GM21717 (cell line): ENCODE results near the gene COL5A1.
"Not testable (repeated sequence)": the region's sequence is repeated elsewhere in the genome, so short reads cannot be mapped to it uniquely, and the experiment has no call there.

ENCODE experiments used
- ATAC-seq: cut with Tn5 transposase; IDR thresholded peaks from one replicate; pipeline ENCODE4 v1.9.1; 2021; ENCODE audit warnings: mild to moderate bottlenecking, moderate library complexity; ENCODE audit not compliant: unreplicated experiment

COL5A1 gene

GRCh38 chr9:134707031-134707680, 65.6 kb downstream of the COL5A1 start:
- no peak for ATAC-seq

GRCh38 chr9:134707731-134708671, 66.4 kb downstream of the COL5A1 start:
- no peak for ATAC-seq

GRCh38 chr9:134708672-134709038, 67.1 kb downstream of the COL5A1 start:
- ATAC-seq, result no peak

DNA sequence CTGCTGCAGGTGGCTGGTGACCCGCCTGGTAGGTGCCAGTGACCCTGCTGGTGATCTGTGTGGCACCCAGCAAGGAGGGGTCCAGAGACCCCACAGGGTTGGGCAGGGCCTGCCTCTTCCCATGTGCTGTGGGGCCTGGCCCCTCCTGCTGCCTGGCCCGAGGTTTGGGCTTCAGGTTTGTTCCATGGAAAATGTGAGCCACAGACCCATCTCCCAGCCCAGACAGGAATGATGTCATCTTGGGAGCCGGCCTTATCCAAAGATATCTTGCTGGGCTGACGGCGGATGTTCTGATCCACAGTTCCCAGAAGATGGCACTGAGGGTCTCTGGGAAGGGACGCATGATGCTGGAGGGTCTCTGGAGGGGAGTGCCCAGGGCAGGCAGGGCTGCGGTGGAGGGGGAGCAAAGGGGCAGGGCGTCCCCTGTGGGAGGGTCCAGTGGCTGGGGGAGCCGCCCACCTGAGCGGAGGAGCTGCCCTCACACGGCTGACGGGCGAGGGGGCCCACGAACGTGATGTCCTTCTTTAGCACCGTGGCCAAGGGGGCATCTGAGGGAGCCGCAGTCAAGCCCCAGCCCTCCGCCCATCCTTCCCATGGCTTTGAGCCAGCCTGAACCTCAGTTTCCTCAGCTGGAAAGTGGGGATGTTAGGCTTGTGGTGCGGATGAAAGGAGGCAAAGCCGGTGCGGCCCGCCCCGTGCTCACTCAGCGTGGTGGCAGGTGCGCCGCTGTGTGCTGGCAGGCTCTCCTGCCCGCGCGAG, 68.1 kb downstream of the COL5A1 start:
- no peak for ATAC-seq

DNA sequence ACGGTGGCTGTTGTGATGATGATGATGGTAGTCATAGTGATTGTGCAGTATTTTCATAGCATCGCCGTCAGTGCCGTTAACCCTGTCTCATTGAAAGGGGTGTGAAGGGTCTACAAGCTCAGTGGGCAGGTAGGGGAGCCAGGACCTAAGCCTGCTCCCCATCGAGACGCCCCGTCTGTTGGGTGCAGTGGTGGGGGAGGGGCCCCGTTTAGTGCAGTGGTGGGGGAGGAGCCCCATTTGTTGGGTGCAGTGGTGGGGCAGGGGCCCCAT, 68.6 kb downstream of the COL5A1 start:
- ATAC-seq, result no peak

GRCh38 chr9:134710901-134711300, 69.3 kb downstream of the COL5A1 start:
- ATAC-seq, result no peak

GRCh38 chr9:134712243-134712642, 70.6 kb downstream of the COL5A1 start:
- ATAC-seq, result no peak

- no peak for ATAC-seq
These were observed 71.3 kb downstream of the COL5A1 start for GRCh38 chr9:134712926-134713325.

- not testable (repeated sequence) for ATAC-seq
These were observed 73.9 kb downstream of the COL5A1 start for GRCh38 chr9:134715536-134715935.

GRCh38 chr9:134716067-134716466, 74.5 kb downstream of the COL5A1 start:
- ATAC-seq, result no peak

DNA sequence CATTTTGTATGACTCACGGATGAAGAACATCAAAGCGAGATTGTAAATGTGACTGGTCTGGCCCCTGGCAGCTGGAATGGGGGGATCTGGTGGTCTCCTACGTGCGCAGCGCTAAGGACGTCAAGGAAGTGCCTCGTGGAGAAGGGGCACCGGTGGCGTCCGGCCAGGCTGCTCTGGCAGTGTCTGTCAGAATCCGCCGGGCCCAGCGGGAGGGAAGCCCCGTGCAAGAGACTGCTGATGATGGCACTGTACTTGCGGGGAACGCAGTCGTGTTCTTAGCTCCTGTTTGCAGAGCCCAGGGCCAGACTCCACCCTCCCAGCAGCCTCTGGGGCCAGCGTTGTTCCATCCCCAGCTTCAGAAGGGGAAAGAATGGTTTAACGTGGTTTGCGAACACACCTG, 75.5 kb downstream of the COL5A1 start:
- no peak for ATAC-seq

DNA sequence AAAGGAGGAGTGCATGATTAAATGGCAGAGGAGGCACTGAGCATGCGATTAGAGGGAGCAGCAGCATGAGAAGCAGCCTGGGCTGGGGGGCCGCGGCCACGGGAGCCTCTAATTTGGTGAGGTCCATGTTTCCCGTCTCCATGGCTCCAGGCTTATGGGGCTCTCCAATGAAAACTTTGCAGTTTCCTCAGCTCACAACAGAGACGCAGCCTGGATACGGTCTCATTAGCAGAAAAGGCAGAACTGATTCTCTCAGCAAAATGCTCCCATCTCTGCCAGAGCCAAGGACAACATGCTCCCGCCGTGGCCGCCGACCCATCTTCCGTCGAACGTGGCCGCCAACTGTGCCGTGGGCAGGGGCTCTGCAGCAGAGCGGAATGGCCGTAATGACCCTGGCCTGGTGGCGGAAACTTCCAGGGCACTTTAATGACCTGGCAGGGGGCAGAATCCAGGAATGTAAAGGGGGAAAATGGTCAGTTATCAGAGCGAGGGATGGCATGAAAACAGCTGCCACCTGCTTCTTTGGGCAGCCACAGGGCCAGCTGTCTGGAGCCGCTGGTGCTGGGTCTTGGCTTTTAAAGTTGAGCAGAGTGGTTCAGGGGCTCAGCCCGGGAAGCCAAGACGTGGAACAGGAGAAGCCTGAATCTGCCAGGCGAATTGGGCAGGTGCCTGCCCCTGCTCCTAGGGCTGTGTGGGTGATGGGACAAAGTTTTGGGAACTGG, 76.5 kb downstream of the COL5A1 start:
- ATAC-seq, result no peak

DNA sequence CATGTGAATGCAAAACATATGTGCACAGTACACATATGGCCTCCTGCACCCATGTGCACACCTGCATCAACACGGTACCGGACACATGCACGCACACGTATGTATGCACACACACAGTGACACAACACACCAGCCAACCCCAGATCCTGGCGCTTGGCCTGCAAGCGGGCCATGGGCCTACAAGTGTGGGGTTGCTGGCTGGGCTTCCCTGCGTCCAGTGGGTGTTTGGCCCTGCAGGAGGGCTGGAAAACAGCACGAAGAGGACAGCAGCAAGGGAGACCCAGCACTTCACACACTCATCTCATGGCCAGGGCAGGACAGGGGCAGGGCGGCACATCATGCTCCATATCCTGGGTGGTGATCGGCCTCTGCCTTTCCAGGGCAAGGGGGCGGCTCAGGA, 77.7 kb downstream of the COL5A1 start:
- ATAC-seq, result no peak

- ATAC-seq, result no peak
These were observed 78.6 kb downstream of the COL5A1 start for GRCh38 chr9:134720136-134720753.

GRCh38 chr9:134720796-134721195, 79.2 kb downstream of the COL5A1 start:
- no peak for ATAC-seq

DNA sequence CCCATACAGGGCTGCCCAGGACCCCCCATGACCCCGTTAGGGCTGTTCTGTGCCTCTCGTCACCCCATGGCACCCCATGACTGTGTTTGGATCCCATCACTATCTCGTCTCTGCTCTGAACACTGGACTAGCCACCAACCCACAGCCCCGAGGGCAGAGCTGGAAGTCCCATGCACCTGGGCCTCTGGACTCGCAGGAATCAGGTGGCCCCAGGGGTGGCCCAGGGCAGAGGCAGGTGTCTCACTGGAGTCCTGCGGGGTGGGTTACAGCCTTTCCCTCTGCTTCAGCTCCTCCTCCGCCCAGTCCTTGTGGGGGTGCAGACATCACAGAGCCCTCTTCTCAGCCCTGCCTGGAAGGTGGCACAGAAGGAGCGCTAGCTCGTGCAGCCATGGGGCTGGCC, 79.7 kb downstream of the COL5A1 start:
- ATAC-seq, result no peak

GRCh38 chr9:134722120-134722701, 80.6 kb downstream of the COL5A1 start:
- ATAC-seq, result no peak

- no peak for ATAC-seq
These were observed 81.4 kb downstream of the COL5A1 start for GRCh38 chr9:134723037-134723436.

DNA sequence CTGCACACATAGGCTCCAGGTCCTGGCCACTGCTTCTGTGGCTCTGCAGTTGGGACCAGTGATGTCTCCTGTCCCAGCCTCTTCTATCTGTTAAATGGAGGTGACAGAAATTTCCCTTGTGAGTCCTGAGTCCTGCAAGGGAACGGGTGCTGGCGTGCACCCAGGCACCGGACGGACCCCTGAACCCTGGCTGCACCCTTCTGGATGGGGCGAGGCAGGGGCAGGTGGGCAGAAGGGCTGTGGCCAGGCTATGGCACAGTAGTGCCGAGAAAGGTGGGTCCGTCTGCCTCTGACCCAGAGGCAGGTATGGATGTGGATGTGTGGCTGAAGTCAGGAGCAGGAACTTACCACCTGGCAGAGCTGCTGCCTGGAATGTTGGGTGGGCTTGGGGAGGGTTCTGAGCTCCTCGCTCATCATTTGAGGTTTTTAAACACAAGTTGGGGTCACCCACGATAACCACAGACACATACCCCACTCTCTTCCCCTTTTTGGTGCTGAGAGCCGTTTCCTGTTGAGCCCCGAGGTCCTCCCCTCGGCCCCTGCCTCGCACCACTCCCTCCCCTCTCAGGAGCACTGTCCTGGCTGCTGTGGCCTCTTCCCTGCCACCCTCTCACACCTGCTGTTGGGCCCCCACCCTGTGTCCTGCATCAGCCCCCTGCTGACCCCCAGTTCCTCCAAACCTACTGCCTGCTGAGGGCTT, 82.0 kb downstream of the COL5A1 start:
- no peak for ATAC-seq
